AG10803 (cell line): Measurements from ENCODE around the gene FOXN3.
A peak's percentile ranks its signal among the peaks of the same experiment; 100 is the strongest.
"Not testable (repeated sequence)": the region's sequence is repeated elsewhere in the genome, so short reads cannot be mapped to it uniquely, and the experiment has no call there.

Source experiments
- DNase-seq: peaks from one replicate; pipeline ENCODE4 v3.0.0; 2010; ENCODE audit warnings: low read depth
- H3K4me3 ChIP-seq: 2 replicates; pipeline ENCODE4 v1.5.1; 2011; ENCODE audit warnings: mild to moderate bottlenecking, low read length, control low read depth
- CTCF ChIP-seq: conservative IDR thresholded peaks from 2 replicates; pipeline ENCODE4 v1.5.1; 2011; ENCODE audit warnings: mild to moderate bottlenecking, low read length, control low read depth, inconsistent platforms

FOXN3 gene

GRCh38 chr14:89207925-89208328 is 209.1 kb downstream of the FOXN3 start:
- TF ChIP-seq CTCF: no peak
- H3K4me3 ChIP-seq: no peak overlapping the region
- DNase-seq: no peak

GRCh38 chr14:89206389-89207031 is 210.5 kb downstream of the FOXN3 start:
- no peak for TF ChIP-seq CTCF
- peak overlapping the region; percentile 31 for H3K4me3 ChIP-seq
- peak; percentile 45 for DNase-seq

GRCh38 chr14:89205137-89205740 is 211.8 kb downstream of the FOXN3 start:
- H3K4me3 ChIP-seq: no peak overlapping the region
- no peak for TF ChIP-seq CTCF
- DNase-seq: no peak

- TF ChIP-seq CTCF: no peak
- no peak for DNase-seq
Observed at GRCh38 chr14:89202413-89203190, 214.4 kb downstream of the FOXN3 start.

GRCh38 chr14:89201645-89202044 is 215.4 kb downstream of the FOXN3 start:
- no peak for TF ChIP-seq CTCF
- no peak overlapping the region for H3K4me3 ChIP-seq
- DNase-seq: no peak

More at GRCh38 chr14:89202413-89203190, 214.4 kb downstream of the FOXN3 start:
- H3K4me3 ChIP-seq: no peak overlapping the region

GRCh38 chr14:89199357-89199756 is 217.7 kb downstream of the FOXN3 start:
- not testable (repeated sequence) for DNase-seq, H3K4me3 ChIP-seq

GRCh38 chr14:89198544-89199329 is 218.3 kb downstream of the FOXN3 start:
- TF ChIP-seq CTCF: no peak
- H3K4me3 ChIP-seq: no peak overlapping the region
- DNase-seq: no peak
